Endothelial cell of umbilical vein (primary cell): ENCODE measurements around the gene SETD3. TPM values are rescaled to one million over a fixed set of nuclear protein-coding genes. Genes with fewer than 3 reads are reported as not detected.

Experiments
- BruUV-seq: library from RNA; stranded (reverse); fragments of 400-500 nt; replicated peaks from 2 replicates; lab custom pipeline; 2021; lab: Mats Ljungman, UMichigan
- CTCF ChIA-PET: fragments of 300-600, 350-600 bp; sonication (Branson Sonifier 250); formaldehyde crosslinking; loops from one replicate; lab custom pipeline; 2021; ENCODE audit warnings: antibody characterized with exemption, inconsistent platforms; lab: Charles Lee
- POLR2A ChIA-PET: fragments of 300-600, 350-600 bp; sonication (Branson Sonifier 250); formaldehyde crosslinking; loops from one replicate; lab custom pipeline; 2021; ENCODE audit warnings: antibody characterized with exemption, inconsistent platforms; lab: Charles Lee
- DNase-seq: peaks from one replicate; pipeline ENCODE4 v3.0.0-alpha.2; 2011; ENCODE audit warnings: low read depth, low spot score
- FAIRE-seq: peaks from 2 replicates; lab custom pipeline; 2011; peaks lifted over from hg19 to GRCh38; lab: Jason Lieb, UNC
- H2AFZ ChIP-seq: 2 replicates; pipeline ENCODE4 v1.6.0; 2012; ENCODE audit warnings: low read depth, low read length, control low read depth, inconsistent platforms
- H3K27ac ChIP-seq: 2 replicates; pipeline ENCODE4 v1.5.1; 2011; ENCODE audit warnings: low read depth, mild to moderate bottlenecking, control low read depth, low read length, moderate library complexity; ENCODE audit not compliant: insufficient read depth
- H3K27me3 ChIP-seq, 2 experiments: 2 replicates each; pipeline versions ENCODE4 v1.6.0 to v1.6.1; 2011; ENCODE audit warnings: low read length in 2 of 2, mixed read lengths in 1 of 2; ENCODE audit not compliant: control insufficient read depth in 2 of 2, insufficient read depth in 2 of 2
- H3K36me3 ChIP-seq, 2 experiments: 2 replicates in 1 of 2; 3 replicates in 1 of 2; pipeline ENCODE4 v1.5.1; 2011; ENCODE audit warnings: low read length in 2 of 2, mild to moderate bottlenecking in 1 of 2, moderate library complexity in 1 of 2; ENCODE audit not compliant: control insufficient read depth in 2 of 2, insufficient read depth in 2 of 2; ENCODE audit errors: extremely low read depth in 1 of 2
- H3K4me1 ChIP-seq: 3 replicates; pipeline ENCODE4 v1.5.1; 2011; ENCODE audit warnings: mild to moderate bottlenecking, low read length; ENCODE audit not compliant: control insufficient read depth, insufficient read depth; ENCODE audit errors: extremely low read depth
- H3K4me2 ChIP-seq: 2 replicates; pipeline ENCODE4 v1.6.1; 2011; ENCODE audit warnings: low read length, control low read depth, mixed read lengths; ENCODE audit not compliant: insufficient read depth
- H3K4me3 ChIP-seq, 3 experiments: fragments of 200-600 bp in 1 of 3; sonication (generic), shearing (Covaris generic) in 1 of 3; replicated peaks in 1 of 3; 2 replicates each; pipeline ENCODE4 v1.5.1; 2011 to 2016; ENCODE audit warnings: control low read depth in 3 of 3, low read length in 3 of 3, mild to moderate bottlenecking in 2 of 3, inconsistent platforms in 1 of 3, low read depth in 1 of 3, moderate library complexity in 1 of 3; ENCODE audit not compliant: insufficient read depth in 1 of 3
- H3K79me2 ChIP-seq: 2 replicates; pipeline ENCODE4 v1.6.0; 2012; ENCODE audit warnings: low read length, inconsistent platforms; ENCODE audit not compliant: control insufficient read depth, insufficient read depth
- H3K9ac ChIP-seq: replicated peaks from 2 replicates; pipeline ENCODE3; 2011; ENCODE audit warnings: low read length, control low read depth; ENCODE audit not compliant: insufficient read depth; ENCODE audit errors: extremely low read depth
- H3K9me1 ChIP-seq: replicated peaks from 3 replicates; pipeline ENCODE4 v1.6.0; 2011; ENCODE audit warnings: mild to moderate bottlenecking, low read length; ENCODE audit not compliant: control insufficient read depth, insufficient read depth; ENCODE audit errors: extremely low read depth
- H3K9me3 ChIP-seq: replicated peaks from 2 replicates; pipeline ENCODE4 v1.5.1; 2012; ENCODE audit warnings: low read length, inconsistent platforms; ENCODE audit not compliant: control insufficient read depth, insufficient read depth
- H4K20me1 ChIP-seq: replicated peaks from 2 replicates; pipeline ENCODE3; 2011; ENCODE audit warnings: mild to moderate bottlenecking, low read length; ENCODE audit not compliant: control insufficient read depth, insufficient read depth; ENCODE audit errors: extremely low read depth
- CTCF ChIP-seq, 2 donors: IDR thresholded peaks; 1 replicate in 1 of 2; 2 replicates in 1 of 2; pipeline ENCODE4 v1.5.1; 2011; ENCODE audit warnings: low read length in 2 of 2, mild to moderate bottlenecking in 2 of 2, moderate library complexity in 2 of 2, control low read depth in 1 of 2, inconsistent platforms in 1 of 2, low read depth in 1 of 2; ENCODE audit not compliant: insufficient read depth in 1 of 2; ENCODE audit errors: extremely low read depth in 1 of 2
- EZH2 ChIP-seq: IDR thresholded peaks from 2 replicates; pipeline ENCODE4 v1.6.1; 2012; ENCODE audit warnings: borderline replicate concordance, low read depth, mild to moderate bottlenecking, moderate library complexity, low read length, inconsistent platforms; ENCODE audit not compliant: severe bottlenecking
- FOS ChIP-seq: IDR thresholded peaks from 2 replicates; pipeline ENCODE4 v1.6.1; 2011; ENCODE audit warnings: mild to moderate bottlenecking, low read length, moderate library complexity, borderline replicate concordance; ENCODE audit not compliant: insufficient read depth
- GATA2 ChIP-seq: IDR thresholded peaks from 2 replicates; pipeline ENCODE4 v1.7.0; 2011; ENCODE audit warnings: low read depth, mild to moderate bottlenecking, moderate library complexity, mixed read lengths, low read length; ENCODE audit not compliant: insufficient read length, insufficient read depth
- JUN ChIP-seq: IDR thresholded peaks from 2 replicates; pipeline ENCODE4 v1.6.1; 2011; ENCODE audit warnings: borderline replicate concordance, low read depth; ENCODE audit not compliant: insufficient read length, insufficient read depth
- MAX ChIP-seq: IDR thresholded peaks from 2 replicates; pipeline ENCODE4 v1.6.1; 2011; ENCODE audit not compliant: insufficient read depth, insufficient read length
- MYC ChIP-seq: IDR thresholded peaks from one replicate; pipeline ENCODE4 v1.6.1; 2011; ENCODE audit warnings: mild to moderate bottlenecking, low read depth, low read length
- POLR2A ChIP-seq: IDR thresholded peaks from 2 replicates; pipeline ENCODE4 v1.6.1; 2012; ENCODE audit warnings: low read depth, mild to moderate bottlenecking, control low read depth, low read length
- POLR2AphosphoS5 ChIP-seq: IDR thresholded peaks from 2 replicates; pipeline ENCODE4 v1.6.1; 2012; ENCODE audit warnings: low read depth, mild to moderate bottlenecking, control low read depth, low read length, moderate library complexity; ENCODE audit not compliant: insufficient read depth
- dilution Hi-C: fragments of 300-500 bp; cut with MboI; formaldehyde crosslinking; loops from one replicate; pipeline ENCODE4 v1.15.0; 2019; ENCODE audit warnings: low sequenced_read_pairs; ENCODE audit not compliant: extremely low pct_ligation_motif_present
- intact Hi-C: fragments of 100-400 bp; cut with micrococcal nuclease; formaldehyde crosslinking; loops from one replicate; pipeline ENCODE4 v1.10.0; 2022
- polyA plus RNA-seq, 4 experiments: library from polyadenylated mRNA; depleted of rRNA in 3 of 4; stranded (reverse) in 3 of 4; unstranded in 1 of 4; fragments of >200 nt; gene quantifications; 2 replicates each; pipeline versions ENCODE4 v1.2.1 to v1.2.3, GENCODE V29; 2011 to 2012; ENCODE audit warnings: missing spikeins in 1 of 4
- total RNA-seq: library from RNA; stranded (reverse); gene quantifications from 2 replicates; pipeline ENCODE4 v1.2.3, GENCODE V29; 2021

Gene SETD3
- total and polyA plus RNA-seq, 2 donors (not counting 3 experiments of a cell fraction or from before 2014, with no cell fraction given), result 18.1 to 53.1 TPM

GRCh38 chr14:99473458-99473857 is 7.2 kb downstream of the SETD3 start:
- ChIA-PET POLR2A (no interaction called here), CTCF (no interaction called here)
- no peaks in the 10 kb centered on the region for H3K27me3 ChIP-seq
- no TSS peak for BruUV-seq
- H3K9me1 ChIP-seq, result no peaks in the 10 kb centered on the region
- intact Hi-C loops (no loop called here), dilution Hi-C loops (no loop called here)
- no peak overlapping the region for H3K4me2 ChIP-seq
- H3K9me3 ChIP-seq, result no peaks in the 10 kb centered on the region
- no peak overlapping the region for H2AFZ ChIP-seq
- no peak overlapping the region for H3K4me3 ChIP-seq
- FAIRE-seq (no peak), DNase-seq (no peak)
- H3K79me2 ChIP-seq, result peaks cover 90% of the 10 kb centered on the region
- no peaks in the 10 kb centered on the region for H3K36me3 ChIP-seq
- H3K4me1 ChIP-seq, result peaks cover 23% of the 10 kb centered on the region
- H3K9ac ChIP-seq, result no peak overlapping the region
- H3K27ac ChIP-seq, result no peak overlapping the region
- TF ChIP-seq CTCF (IDR thresholded peaks at IDR 0.05; ENCODE audit: extremely low read depth in 1 of 2, insufficient read depth in 1 of 2, low read depth in 1 of 2, low read length in 2 of 2) (no peak), MAX (no peak), POLR2AphosphoS5 (no peak), JUN (no peak), EZH2 (no peak), POLR2A (no peak), FOS (no peak), GATA2 (no peak), MYC (no peak)
- peaks cover 3% of the 10 kb centered on the region for H4K20me1 ChIP-seq
